GM12872 (cell line): Measurements from ENCODE around the gene RYR3.

ENCODE experiments used
- CTCF ChIP-seq: IDR thresholded peaks from 3 replicates; pipeline ENCODE4 v1.5.1; 2011; ENCODE audit warnings: low read depth, mild to moderate bottlenecking, low read length, moderate library complexity; ENCODE audit not compliant: insufficient read depth

RYR3 gene

GRCh38 chr15:33844597-33844996 lies 533.8 kb downstream of the RYR3 start:
- TF ChIP-seq CTCF: no peak

GRCh38 chr15:33846142-33846541 lies 535.4 kb downstream of the RYR3 start:
- no peak for TF ChIP-seq CTCF

- no peak for TF ChIP-seq CTCF
These were observed 536.1 kb downstream of the RYR3 start for GRCh38 chr15:33846862-33847261.

GRCh38 chr15:33848011-33848410 lies 537.2 kb downstream of the RYR3 start:
- TF ChIP-seq CTCF: no peak

- TF ChIP-seq CTCF: no peak
These were observed 540.3 kb downstream of the RYR3 start for GRCh38 chr15:33851079-33851478.

- TF ChIP-seq CTCF: no peak
These were observed 541.3 kb downstream of the RYR3 start for GRCh38 chr15:33852094-33852493.

GRCh38 chr15:33852570-33852969 lies 541.8 kb downstream of the RYR3 start:
- no peak for TF ChIP-seq CTCF

GRCh38 chr15:33857726-33858125 lies 547.0 kb downstream of the RYR3 start:
- no peak for TF ChIP-seq CTCF
